PC-3 (cell line): ENCODE data around the gene REPS2. TPM values are rescaled to one million over a fixed set of nuclear protein-coding genes. Genes with fewer than 3 reads are reported as not detected.
"Not testable (repeated sequence)": the region's sequence is repeated elsewhere in the genome, so short reads cannot be mapped to it uniquely, and the experiment has no call there.

Experiments
- ATAC-seq: fragments of 200-7000 bp; cut with Tn5 transposase; 2 replicates; pipeline ENCODE4 v1.9.1; 2020; ENCODE audit warnings: mild to moderate bottlenecking, moderate library complexity
- BruUV-seq: library from RNA; stranded (reverse); fragments of 400-500 nt; replicated peaks from 2 replicates; lab custom pipeline; 2021; lab: Mats Ljungman, UMichigan
- CTCF ChIA-PET: fragments of 300-600 bp; sonication (Branson Sonifier 250); formaldehyde crosslinking; loops from one replicate; lab custom pipeline; 2022; ENCODE audit warnings: antibody characterized with exemption; lab: Charles Lee
- POLR2A ChIA-PET: fragments of 300-600 bp; sonication (Branson Sonifier 250); formaldehyde crosslinking; loops from one replicate; lab custom pipeline; 2022; ENCODE audit warnings: antibody characterized with exemption; ENCODE audit not compliant: unreplicated experiment; lab: Charles Lee
- DNase-seq: peaks from one replicate; pipeline ENCODE4 v3.0.0-alpha.2; 2015
- H2AFZ ChIP-seq: fragments of 300-600 bp; sonication (generic); 2 replicates; pipeline ENCODE4 v1.6.0; 2016; ENCODE audit warnings: antibody characterized with exemption, low read length
- H3F3A ChIP-seq: fragments of 300-600 bp; sonication (generic); one replicate; pipeline ENCODE4 v1.6.0; 2017; ENCODE audit warnings: antibody characterized with exemption, low read length, control low read depth, mild to moderate bottlenecking; ENCODE audit not compliant: unreplicated experiment
- H3K27ac ChIP-seq: fragments of 300-600 bp; sonication (generic); 2 replicates; pipeline ENCODE4 v1.5.1; 2016; ENCODE audit warnings: mild to moderate bottlenecking, low read length
- H3K27me3 ChIP-seq: fragments of 300-600 bp; sonication (generic); 2 replicates; pipeline ENCODE4 v1.6.1; 2016; ENCODE audit warnings: low read length, mixed read lengths
- H3K36me3 ChIP-seq: fragments of 300-600 bp; sonication (generic); 2 replicates; pipeline ENCODE4 v1.6.1; 2016; ENCODE audit warnings: low read depth, mixed run types, low read length, mixed read lengths
- H3K4me1 ChIP-seq: fragments of 300-600 bp; sonication (generic); 2 replicates; pipeline ENCODE4 v1.5.1; 2016; ENCODE audit warnings: low read length; ENCODE audit not compliant: insufficient read depth
- H3K4me2 ChIP-seq: fragments of 300-600 bp; sonication (generic); 2 replicates; pipeline ENCODE4 v1.6.0; 2016; ENCODE audit warnings: low read length
- H3K4me3 ChIP-seq: fragments of 300-600 bp; sonication (generic); 2 replicates; pipeline ENCODE4 v1.5.1; 2016; ENCODE audit warnings: mild to moderate bottlenecking, low read length, mixed read lengths
- H3K79me2 ChIP-seq: fragments of 300-600 bp; sonication (generic); 2 replicates; pipeline ENCODE4 v1.6.1; 2017; ENCODE audit warnings: low read length, mixed read lengths
- H3K9ac ChIP-seq: fragments of 300-600 bp; sonication (generic); 2 replicates; pipeline ENCODE4 v1.6.0; 2016; ENCODE audit warnings: mild to moderate bottlenecking, low read length
- H3K9me2 ChIP-seq: fragments of 300-600 bp; sonication (generic); replicated peaks from 2 replicates; pipeline ENCODE4 v1.6.1; 2016; ENCODE audit warnings: mixed run types, low read length, mixed read lengths
- H3K9me3 ChIP-seq: fragments of 300-600 bp; sonication (generic); 2 replicates; pipeline ENCODE4 v1.6.1; 2016; ENCODE audit warnings: low read length, mixed read lengths
- H4K20me1 ChIP-seq: fragments of 300-600 bp; sonication (generic); 2 replicates; pipeline ENCODE4 v1.6.1; 2016; ENCODE audit warnings: low read length, mixed read lengths
- CTCF ChIP-seq: fragments of 300-600 bp; sonication (generic); conservative IDR thresholded peaks from 2 replicates; pipeline ENCODE4 v1.5.1; 2017; ENCODE audit warnings: antibody characterized with exemption, low read depth, mild to moderate bottlenecking, low read length
- EZH2 ChIP-seq: fragments of 300-600 bp; sonication (generic); IDR thresholded peaks from one replicate; pipeline ENCODE4 v1.6.1; 2017; ENCODE audit warnings: antibody characterized with exemption, mild to moderate bottlenecking, low read length; ENCODE audit not compliant: unreplicated experiment
- EZH2phosphoT487 ChIP-seq: fragments of 300-600 bp; sonication (generic); IDR thresholded peaks from 2 replicates; pipeline ENCODE4 v1.6.1; 2018; ENCODE audit warnings: mild to moderate bottlenecking, antibody characterized with exemption, low read length, borderline replicate concordance
- intact Hi-C: fragments of 100-400 bp; cut with micrococcal nuclease; formaldehyde crosslinking; loops from 2 replicates; pipeline ENCODE4 v1.9.0; 2023
- total RNA-seq: library from RNA; depleted of rRNA; stranded (reverse); fragments of >200 nt; gene quantifications from 2 replicates; pipeline ENCODE4 v1.2.3, GENCODE V29; 2014

The REPS2 gene
- total RNA-seq, 1 experiment from 2014 or later = 6.3 TPM

DNA sequence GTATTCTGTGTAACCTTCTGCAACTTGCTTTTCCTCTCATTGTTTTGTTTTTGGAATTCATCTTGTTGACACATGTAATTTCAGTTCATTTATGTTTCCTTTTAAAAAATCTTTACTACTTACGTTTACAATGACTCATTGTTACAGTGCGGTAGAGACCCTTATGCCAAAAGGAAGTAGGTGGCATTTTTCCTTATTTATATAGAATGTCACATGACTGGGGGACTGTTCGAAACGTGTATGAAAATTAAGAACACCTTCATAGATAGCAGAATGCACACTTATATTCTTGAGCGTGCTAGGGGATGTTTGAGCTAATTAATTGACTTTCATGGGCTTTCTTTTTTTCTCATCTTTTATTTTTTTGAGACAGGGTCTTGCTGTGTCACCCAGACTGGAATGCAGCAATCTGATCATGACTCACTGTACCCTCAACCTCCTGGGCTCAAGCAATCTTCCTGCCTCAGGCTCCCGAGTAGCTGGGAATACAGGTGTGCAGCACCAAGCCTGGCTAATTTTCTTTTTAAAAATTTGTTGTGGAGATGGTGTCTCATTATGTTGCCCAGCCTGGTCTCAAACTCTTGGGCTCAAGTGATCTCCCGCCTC is 7.3 kb downstream of the REPS2 start:
- Histone ChIP-seq H2AFZ (peak overlapping the region; percentile 59; the same call in 1 of the 2 replicates), H3K27ac (peak overlapping the region; percentile 91), H3K36me3 (no peaks in the 10 kb centered on the region), H3K4me3 (peak overlapping the region; percentile 59), H3F3A (no peaks in the 10 kb centered on the region), H3K9ac (peak overlapping the region; percentile 57), H4K20me1 (no peaks in the 10 kb centered on the region), H3K79me2 (no peaks in the 10 kb centered on the region), H3K27me3 (no peaks in the 10 kb centered on the region), H3K4me2 (peak overlapping the region; percentile 78), H3K4me1 (peaks cover 36% of the 10 kb centered on the region), H3K9me3 (no peaks in the 10 kb centered on the region), H3K9me2 (no peaks in the 10 kb centered on the region)
- CTCF ChIA-PET = no interaction called here
- ATAC-seq (peak; percentile 75), DNase-seq (peak; percentile 77)
- TF ChIP-seq EZH2 (no peak), CTCF (no peak), EZH2phosphoT487 (no peak)
- POLR2A ChIA-PET = no interaction called here
- intact Hi-C loops = loop anchor here (5.0 kb wide), 1 partner anchor 89 kb away; no protein-coding TSS in a partner anchor
- BruUV-seq = no TSS peak

GRCh38 chrX:16957751-16958150 is 11.3 kb downstream of the REPS2 start:
- no peaks in the 10 kb centered on the region for H3K36me3 ChIP-seq
- H3K79me2 ChIP-seq = no peaks in the 10 kb centered on the region
- DNase-seq (no peak), ATAC-seq (no peak)
- no peak overlapping the region for H3K9ac ChIP-seq
- no peak overlapping the region for H3K4me2 ChIP-seq
- H2AFZ ChIP-seq = no peak overlapping the region
- H3K4me1 ChIP-seq = peaks cover 16% of the 10 kb centered on the region
- POLR2A ChIA-PET = no interaction called here
- H3K4me3 ChIP-seq = no peak overlapping the region
- CTCF ChIA-PET = no interaction called here
- intact Hi-C loops = no loop called here
- no peak overlapping the region for H3K27ac ChIP-seq
- H4K20me1 ChIP-seq = no peaks in the 10 kb centered on the region
- no peaks in the 10 kb centered on the region for H3K27me3 ChIP-seq
- H3K9me2 ChIP-seq = no peaks in the 10 kb centered on the region
- H3F3A ChIP-seq = no peaks in the 10 kb centered on the region
- BruUV-seq = no TSS peak
- TF ChIP-seq EZH2 (no peak), CTCF (no peak), EZH2phosphoT487 (no peak)
- no peaks in the 10 kb centered on the region for H3K9me3 ChIP-seq

DNA sequence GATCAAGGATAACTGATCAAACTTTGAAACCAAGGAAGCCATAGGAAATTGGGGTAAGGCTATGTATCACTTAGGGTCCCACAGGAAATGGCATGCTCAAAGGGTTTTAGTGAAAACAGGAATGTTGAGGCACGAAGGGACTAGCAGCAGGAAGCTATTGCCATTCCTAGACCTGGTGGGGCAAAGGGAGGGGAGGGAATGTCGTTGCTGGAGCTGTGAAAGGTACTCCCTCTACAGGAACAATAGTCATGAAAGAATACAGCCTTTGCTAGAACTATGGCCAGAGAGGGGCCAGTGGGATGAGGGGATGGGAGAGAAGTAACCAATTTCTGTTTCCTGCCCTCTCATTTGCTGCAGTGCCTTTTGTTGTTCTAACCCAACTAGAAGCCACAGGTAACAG is 11.9 kb downstream of the REPS2 start:
- no peak for ATAC-seq
- no peak overlapping the region for H2AFZ ChIP-seq
- no peak overlapping the region for H3K27ac ChIP-seq
- TF ChIP-seq EZH2 = no peak
- no peak for TF ChIP-seq EZH2phosphoT487
- TF ChIP-seq CTCF = no peak
- ChIA-PET CTCF (no interaction called here), POLR2A (no interaction called here)
- H3K4me1 ChIP-seq = peaks cover 10% of the 10 kb centered on the region
- H3K9me2 ChIP-seq = no peaks in the 10 kb centered on the region
- H3K9ac ChIP-seq = no peak overlapping the region
- H3K9me3 ChIP-seq = no peaks in the 10 kb centered on the region
- no peak overlapping the region for H3K4me3 ChIP-seq
- no peak for DNase-seq
- no peaks in the 10 kb centered on the region for H3K27me3 ChIP-seq
- no peaks in the 10 kb centered on the region for H3K79me2 ChIP-seq
- no peaks in the 10 kb centered on the region for H3F3A ChIP-seq
- no peak overlapping the region for H3K4me2 ChIP-seq
- H3K36me3 ChIP-seq = no peaks in the 10 kb centered on the region
- no peaks in the 10 kb centered on the region for H4K20me1 ChIP-seq
- BruUV-seq = no TSS peak
- intact Hi-C loops = no loop called here

DNA sequence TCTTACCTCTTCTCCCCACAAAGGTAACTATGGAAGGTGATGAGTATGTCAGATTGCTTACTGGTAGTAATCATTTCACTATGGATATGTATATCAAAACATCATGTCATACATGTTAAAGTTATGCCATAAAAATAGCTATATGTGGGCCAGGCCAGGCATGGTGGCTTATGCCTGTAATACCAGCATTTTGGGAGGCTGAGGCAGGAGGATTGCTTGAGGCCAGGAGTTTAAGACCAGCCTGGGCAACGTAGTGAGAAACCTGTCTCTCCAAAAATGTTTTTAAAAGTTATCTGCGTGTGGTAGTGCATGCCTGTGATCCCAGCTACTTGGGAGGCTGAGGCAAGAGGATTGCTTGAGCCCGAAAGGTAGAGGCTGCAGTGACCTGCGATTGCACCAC is 16.2 kb downstream of the REPS2 start:
- H3K79me2 ChIP-seq, H3K27me3 ChIP-seq, H3K4me1 ChIP-seq, H3K9me3 ChIP-seq, BruUV-seq, H3K9ac ChIP-seq, H3K27ac ChIP-seq, intact Hi-C loops, H3K36me3 ChIP-seq, H3F3A ChIP-seq, H3K4me3 ChIP-seq, POLR2A ChIA-PET, H2AFZ ChIP-seq, ATAC-seq, DNase-seq, H3K4me2 ChIP-seq, CTCF ChIA-PET, H4K20me1 ChIP-seq, H3K9me2 ChIP-seq: not testable (repeated sequence)
